HG03039 (cell line): ENCODE results near the gene FANCE.

Experiments
- ATAC-seq: cut with Tn5 transposase; IDR thresholded peaks from one replicate; pipeline ENCODE4 v1.9.1; 2021; ENCODE audit warnings: mild to moderate bottlenecking, moderate library complexity; ENCODE audit not compliant: unreplicated experiment

FANCE gene

DNA sequence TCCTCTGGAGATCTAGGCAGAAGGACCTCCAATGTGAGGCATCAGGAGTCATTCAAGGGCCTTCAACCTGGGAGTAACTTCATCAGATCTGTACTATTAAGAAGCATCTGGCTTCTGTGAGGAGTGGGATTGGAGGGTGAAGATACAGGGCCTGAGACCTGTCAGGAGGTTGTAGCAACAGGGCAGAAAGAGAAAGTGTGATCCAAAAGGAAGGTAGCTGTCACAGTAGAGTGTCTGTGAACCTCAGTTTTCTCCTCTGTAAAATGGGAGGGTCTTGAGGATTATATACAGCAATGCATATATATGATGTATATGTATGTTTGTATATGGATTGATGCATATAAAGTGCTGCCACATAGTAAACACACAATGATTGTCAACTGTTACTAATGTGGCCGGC, 13.5 kb downstream of the FANCE start:
- ATAC-seq: no peak

DNA sequence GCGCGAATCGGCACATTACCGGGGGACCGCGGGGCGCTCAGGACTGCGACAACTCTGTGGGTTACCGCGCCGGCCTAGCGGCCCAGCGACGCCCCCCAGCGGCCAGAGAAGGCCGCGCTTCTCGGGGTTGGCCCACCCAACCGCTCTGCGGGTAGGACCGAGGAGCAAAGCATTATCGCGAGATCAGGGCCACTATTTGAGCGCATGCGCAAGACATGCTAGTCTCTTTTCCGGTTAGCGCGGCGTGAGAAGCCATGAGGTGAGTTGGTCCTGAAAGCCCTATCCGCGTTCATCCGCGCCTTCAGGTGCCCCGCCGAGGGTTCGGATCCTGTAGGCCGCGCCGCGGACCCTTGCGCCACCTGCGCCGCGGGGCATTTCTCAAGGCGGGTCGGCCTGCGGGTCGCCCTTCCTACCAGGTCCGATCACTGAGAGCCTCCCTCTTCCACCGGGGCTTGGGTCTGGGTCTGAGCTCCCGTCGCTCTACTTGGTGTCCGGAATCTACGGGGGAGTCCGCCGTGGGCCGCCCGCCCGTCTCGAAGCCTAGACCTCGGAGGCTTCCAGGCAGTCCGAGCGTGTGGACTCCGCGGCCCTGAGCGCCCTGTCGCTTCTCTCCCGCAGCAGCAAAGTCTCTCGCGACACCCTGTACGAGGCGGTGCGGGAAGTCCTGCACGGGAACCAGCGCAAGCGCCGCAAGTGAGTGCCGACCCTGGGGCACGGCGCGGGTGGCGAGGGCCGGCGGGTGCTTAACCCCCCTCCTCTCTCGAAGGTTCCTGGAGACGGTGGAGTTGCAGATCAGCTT, 16.2 kb downstream of the FANCE start, which contains the start of gene RPL10A:
TSS of gene RPL10A (plus strand) at position 221 of the 799 bp plus-strand sequence. CDS start at position 255, 34 bp downstream.
- ATAC-seq: peak; percentile 65

GRCh38 chr6:35468980-35469750, 17.0 kb downstream of the FANCE start:
- ATAC-seq: peak; percentile 2

GRCh38 chr6:35469751-35470662, 17.9 kb downstream of the FANCE start:
- no peak for ATAC-seq

- no peak for ATAC-seq
These were observed 18.6 kb downstream of the FANCE start for GRCh38 chr6:35470663-35471120.

GRCh38 chr6:35471836-35472345, 19.8 kb downstream of the FANCE start:
- ATAC-seq: no peak

GRCh38 chr6:35473075-35473849, 21.1 kb downstream of the FANCE start:
- no peak for ATAC-seq

- no peak for ATAC-seq
These were observed 21.7 kb downstream of the FANCE start for GRCh38 chr6:35473850-35474130.

DNA sequence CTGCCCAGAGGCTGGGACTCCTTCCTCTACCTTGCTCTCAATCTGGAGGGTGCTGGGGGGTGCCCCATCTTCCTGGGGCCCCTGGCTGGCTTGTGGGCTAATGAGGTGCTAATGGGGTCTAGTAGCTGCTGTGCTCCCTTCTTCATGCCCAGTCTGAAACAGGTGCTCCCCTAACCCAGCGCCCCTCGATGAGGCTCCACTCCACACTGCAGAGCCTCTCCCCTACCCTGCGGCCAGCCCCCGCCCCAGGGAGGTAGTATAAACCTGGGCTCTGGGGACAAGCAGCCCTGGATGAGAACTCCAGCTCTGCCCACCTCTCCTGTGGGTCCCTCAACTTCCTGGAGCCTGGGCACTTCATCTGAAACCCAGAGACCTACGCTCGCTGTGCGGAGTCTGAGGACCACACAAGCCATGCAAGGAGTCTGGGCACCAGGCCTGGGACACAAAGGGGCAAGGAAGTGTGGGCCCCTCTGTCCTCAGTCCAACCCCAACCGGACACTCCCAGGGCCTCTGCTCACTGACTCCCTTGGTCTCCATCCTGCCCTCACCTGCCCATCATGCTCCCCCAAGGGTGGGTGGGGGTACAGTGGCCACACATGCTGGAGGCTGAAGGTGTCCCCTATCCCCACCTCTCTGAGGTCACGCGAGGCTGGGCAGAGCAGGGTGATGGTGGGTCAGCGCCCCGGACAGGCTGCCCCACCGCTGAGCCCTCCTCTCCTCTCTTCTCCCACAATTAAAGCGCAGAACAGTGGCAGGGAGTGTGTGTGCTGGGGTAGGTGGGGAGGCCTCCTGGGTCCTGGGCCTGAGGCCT, 22.2 kb downstream of the FANCE start:
- ATAC-seq: no peak

DNA sequence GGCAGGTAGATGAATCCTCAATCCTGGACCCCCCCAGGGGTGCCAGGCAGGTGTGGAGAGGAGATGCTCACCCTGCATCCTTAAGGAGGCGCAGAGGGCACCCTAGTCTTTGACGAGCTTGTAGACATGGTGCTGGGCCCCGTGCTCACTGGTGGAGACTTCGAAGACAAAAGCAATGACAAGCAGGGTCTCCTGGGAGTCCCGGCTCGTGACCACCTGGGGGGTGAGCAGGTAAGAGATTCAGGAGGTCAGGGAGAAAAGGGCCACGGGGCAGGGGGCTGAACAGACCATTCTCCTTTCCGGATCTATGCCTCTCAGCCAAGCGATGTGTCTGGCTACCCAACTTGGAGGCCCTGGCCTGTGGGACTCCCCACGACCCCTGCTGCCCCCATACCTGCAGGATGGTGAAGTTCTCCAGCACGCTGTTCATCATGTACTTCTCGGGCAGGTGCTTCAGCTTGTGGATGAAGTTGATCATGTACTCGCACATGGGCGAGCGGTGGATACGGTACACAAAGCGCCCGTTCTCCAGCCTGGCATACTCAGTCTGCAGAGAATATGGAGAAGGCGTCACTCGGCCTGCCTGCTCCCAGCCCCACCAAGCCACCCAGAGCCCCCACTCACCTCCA, 22.9 kb downstream of the FANCE start:
- no peak for ATAC-seq

GRCh38 chr6:35475573-35475972, 23.4 kb downstream of the FANCE start:
- ATAC-seq: no peak

DNA sequence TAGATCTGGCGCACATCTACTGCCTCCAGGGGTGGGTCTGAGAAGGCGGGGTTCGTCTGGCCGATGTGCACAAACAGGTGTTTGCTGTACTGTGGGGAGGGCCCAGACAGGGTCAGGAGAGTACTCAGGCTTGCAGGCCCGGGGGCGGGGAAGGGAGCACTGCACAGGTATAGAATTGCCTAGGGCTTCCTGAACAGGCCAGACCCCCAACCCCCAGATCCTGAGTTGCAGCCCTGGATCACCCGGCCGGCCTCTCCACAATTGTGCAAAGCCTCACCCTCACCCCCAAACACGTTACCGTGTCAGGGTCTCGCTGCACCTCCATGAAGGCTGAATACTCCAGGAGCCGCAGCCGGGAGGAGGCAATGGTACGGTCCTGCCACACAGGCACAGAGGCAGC, 23.9 kb downstream of the FANCE start:
- no peak for ATAC-seq

DNA sequence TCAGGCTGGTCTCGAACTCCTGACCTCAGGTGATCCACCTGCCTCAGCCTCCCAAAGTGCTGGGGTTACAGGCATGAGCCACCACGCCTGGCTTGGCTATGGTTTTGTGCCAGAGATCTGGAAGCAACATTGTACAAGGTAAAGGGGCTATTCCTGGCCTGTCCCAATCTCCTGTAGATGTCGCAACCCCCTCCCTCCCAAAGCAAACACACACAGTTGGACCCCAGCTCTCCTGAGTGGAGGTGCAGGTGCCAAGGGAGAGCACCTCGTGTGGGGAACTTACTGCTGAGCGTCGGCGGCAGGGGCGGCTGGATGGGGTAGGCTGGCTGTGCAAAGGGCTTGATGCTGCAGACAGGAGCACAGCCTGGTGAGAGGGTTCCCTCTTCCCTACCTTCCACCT, 24.9 kb downstream of the FANCE start:
- no peak for ATAC-seq

GRCh38 chr6:35477551-35478179, 25.5 kb downstream of the FANCE start:
- ATAC-seq: no peak

GRCh38 chr6:35478259-35478658, 26.1 kb downstream of the FANCE start:
- ATAC-seq: no peak

DNA sequence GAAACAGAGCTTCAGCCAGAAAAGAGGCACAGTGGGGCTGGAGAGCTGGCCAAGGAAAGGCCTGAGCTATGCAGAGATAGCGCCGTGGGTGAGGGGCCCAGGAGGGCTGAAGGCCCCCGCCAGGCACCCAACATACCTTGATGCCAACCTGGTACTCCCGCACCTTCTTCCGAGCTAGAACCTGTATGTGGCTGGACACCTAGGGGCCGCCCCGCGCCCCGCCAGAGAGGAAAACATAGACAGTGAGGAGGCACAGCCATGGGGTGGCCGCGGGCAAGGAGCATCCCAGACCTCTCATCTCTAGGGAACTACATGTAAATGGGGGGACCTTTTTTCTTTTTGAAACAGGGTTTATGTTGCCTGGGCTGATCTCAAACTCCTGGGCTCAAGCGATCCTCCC, 28.0 kb downstream of the FANCE start:
- no peak for ATAC-seq

DNA sequence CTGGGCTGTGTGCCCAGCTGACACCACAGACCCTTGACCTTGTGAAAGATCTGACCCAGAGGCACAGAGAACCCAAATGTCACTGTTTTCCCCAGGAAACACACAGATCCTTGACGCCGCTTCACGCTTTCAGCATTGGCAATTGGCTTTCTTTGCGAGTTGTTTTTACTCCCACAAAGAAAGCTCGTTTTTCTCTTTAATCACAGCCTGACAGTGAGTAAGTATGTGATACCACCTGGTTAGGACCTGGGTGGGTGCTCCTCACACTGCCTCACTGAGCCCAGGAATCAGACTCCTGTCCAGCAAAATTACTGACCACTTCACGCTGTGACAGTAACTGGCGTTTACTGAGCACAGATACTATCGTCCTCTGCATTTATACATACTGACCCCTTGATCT, 29.1 kb downstream of the FANCE start:
- ATAC-seq: no peak

- ATAC-seq: no peak
These were observed 30.9 kb downstream of the FANCE start for GRCh38 chr6:35483062-35483461.
